Nephron progenitor cell (in vitro differentiated cells): ENCODE data around the gene AKAP8.

Experiments used
- DNase-seq: peaks from one replicate; pipeline ENCODE4 v3.0.0; 2021
- H3K27ac Mint-ChIP-seq: 2 replicates; pipeline ENCODE4 v1.8.0; 2021; ENCODE audit warnings: mild to moderate bottlenecking, moderate library complexity, mixed read lengths
- H3K27me3 Mint-ChIP-seq: 2 replicates; pipeline ENCODE4 v1.8.0; 2021; ENCODE audit warnings: mild to moderate bottlenecking, low read depth, mixed read lengths; ENCODE audit not compliant: poor library complexity
- H3K36me3 Mint-ChIP-seq: 2 replicates; pipeline ENCODE4 v1.8.0; 2021; ENCODE audit warnings: low read depth, mixed read lengths
- H3K4me1 Mint-ChIP-seq: 2 replicates; pipeline ENCODE4 v1.8.0; 2021; ENCODE audit warnings: mixed read lengths
- H3K4me3 Mint-ChIP-seq: 2 replicates; pipeline ENCODE4 v1.8.0; 2021; ENCODE audit warnings: mild to moderate bottlenecking, moderate library complexity, mixed read lengths
- H3K9me3 Mint-ChIP-seq: 2 replicates; pipeline ENCODE4 v1.8.0; 2021; ENCODE audit warnings: mild to moderate bottlenecking, moderate library complexity, mixed read lengths
- CTCF ChIP-seq: fragments of 200-600 bp; sonication (generic); IDR thresholded peaks from 2 replicates; pipeline ENCODE4 v1.5.0; 2021; ENCODE audit warnings: antibody characterized with exemption

AKAP8 gene

GRCh38 chr19:15371786-15372380, 7.7 kb downstream of the AKAP8 start:
- Mint-ChIP-seq H3K4me3 (no peak overlapping the region), H3K4me1 (peaks cover 14% of the 10 kb centered on the region), H3K27ac (no peak overlapping the region), H3K9me3 (no peaks in the 10 kb centered on the region), H3K27me3 (peaks cover 3% of the 10 kb centered on the region), H3K36me3 (peaks cover 44% of the 10 kb centered on the region)
- DNase-seq, result no peak
- TF ChIP-seq CTCF, result no peak

- Mint-ChIP-seq H3K36me3 (peaks cover 49% of the 10 kb centered on the region), H3K27ac (no peak overlapping the region), H3K4me1 (peaks cover 9% of the 10 kb centered on the region), H3K27me3 (peaks cover 3% of the 10 kb centered on the region), H3K9me3 (no peaks in the 10 kb centered on the region), H3K4me3 (no peak overlapping the region)
- no peak for TF ChIP-seq CTCF
- DNase-seq, result no peak
Measured at GRCh38 chr19:15371119-15371518, 8.5 kb downstream of the AKAP8 start.

- H3K27ac Mint-ChIP-seq, result no peak overlapping the region
- no peak for TF ChIP-seq CTCF
- H3K4me3 Mint-ChIP-seq, result no peak overlapping the region
- DNase-seq, result no peak
- peaks cover 3% of the 10 kb centered on the region for H3K27me3 Mint-ChIP-seq
- H3K36me3 Mint-ChIP-seq, result peaks cover 65% of the 10 kb centered on the region
- H3K9me3 Mint-ChIP-seq, result peaks cover 11% of the 10 kb centered on the region
- no peaks in the 10 kb centered on the region for H3K4me1 Mint-ChIP-seq
Measured at GRCh38 chr19:15369594-15369891, 10.0 kb downstream of the AKAP8 start.

GRCh38 chr19:15368798-15369593, 10.6 kb downstream of the AKAP8 start:
- H3K27me3 Mint-ChIP-seq, result peaks cover 3% of the 10 kb centered on the region
- no peak overlapping the region for H3K4me3 Mint-ChIP-seq
- no peak overlapping the region for H3K27ac Mint-ChIP-seq
- no peak for TF ChIP-seq CTCF
- peaks cover 15% of the 10 kb centered on the region for H3K9me3 Mint-ChIP-seq
- H3K36me3 Mint-ChIP-seq, result peaks cover 69% of the 10 kb centered on the region
- no peaks in the 10 kb centered on the region for H3K4me1 Mint-ChIP-seq
- no peak for DNase-seq

GRCh38 chr19:15368051-15368632, 11.4 kb downstream of the AKAP8 start:
- H3K36me3 Mint-ChIP-seq, result peaks cover 73% of the 10 kb centered on the region
- no peak for TF ChIP-seq CTCF
- H3K9me3 Mint-ChIP-seq, result peaks cover 21% of the 10 kb centered on the region
- peaks cover 3% of the 10 kb centered on the region for H3K27me3 Mint-ChIP-seq
- no peak overlapping the region for H3K4me3 Mint-ChIP-seq
- DNase-seq, result no peak
- H3K27ac Mint-ChIP-seq, result no peak overlapping the region
- no peaks in the 10 kb centered on the region for H3K4me1 Mint-ChIP-seq
